ENCODE data around the gene MTHFD1L.
A peak's percentile ranks its signal among the peaks of the same experiment; 100 is the strongest.

The MTHFD1L gene

GRCh38 chr6:150994026-150994425 lies 128.5 kb downstream of the MTHFD1L start:
- no peak for DNase-seq

GRCh38 chr6:150996968-150997367 lies 131.5 kb downstream of the MTHFD1L start:
- no peak for DNase-seq

- no peak for DNase-seq
Observed at GRCh38 chr6:150999107-150999506, 133.6 kb downstream of the MTHFD1L start.

GRCh38 chr6:150999576-150999975 lies 134.1 kb downstream of the MTHFD1L start:
- DNase-seq, result no peak

GRCh38 chr6:151001387-151002056 lies 136.0 kb downstream of the MTHFD1L start:
- DNase-seq, result no peak

- no peak for DNase-seq
Observed at GRCh38 chr6:151002057-151002450, 136.6 kb downstream of the MTHFD1L start.

- no peak for DNase-seq
Observed at GRCh38 chr6:151002491-151002935, 137.0 kb downstream of the MTHFD1L start.

- DNase-seq, result no peak
Observed at GRCh38 chr6:151004383-151005024, 139.0 kb downstream of the MTHFD1L start.

GRCh38 chr6:151005164-151005563 lies 139.7 kb downstream of the MTHFD1L start:
- DNase-seq, result no peak

GRCh38 chr6:151005896-151006632 lies 140.6 kb downstream of the MTHFD1L start:
- DNase-seq, result no peak

GRCh38 chr6:151007076-151007475 lies 141.6 kb downstream of the MTHFD1L start:
- no peak for DNase-seq

GRCh38 chr6:151007922-151008321 lies 142.4 kb downstream of the MTHFD1L start:
- no peak for DNase-seq

GRCh38 chr6:151008425-151008824 lies 142.9 kb downstream of the MTHFD1L start:
- no peak for DNase-seq

- no peak for DNase-seq
Observed at GRCh38 chr6:151009576-151009975, 144.1 kb downstream of the MTHFD1L start.

GRCh38 chr6:151010071-151010470 lies 144.6 kb downstream of the MTHFD1L start:
- no peak for DNase-seq

- DNase-seq, result no peak
Observed at GRCh38 chr6:151012321-151013294, 147.1 kb downstream of the MTHFD1L start.

GRCh38 chr6:151014404-151015100 lies 149.1 kb downstream of the MTHFD1L start:
- DNase-seq, result peak; percentile 83

GRCh38 chr6:151015101-151015700 lies 149.7 kb downstream of the MTHFD1L start:
- no peak for DNase-seq

- DNase-seq, result no peak
Observed at GRCh38 chr6:151016107-151016506, 150.6 kb downstream of the MTHFD1L start.

GRCh38 chr6:151018046-151018445 lies 152.5 kb downstream of the MTHFD1L start:
- DNase-seq, result no peak

- no peak for DNase-seq
Observed at GRCh38 chr6:151018911-151019782, 153.6 kb downstream of the MTHFD1L start.
